HepG2 (cell line): ENCODE measurements around the gene MED20. TPM values are rescaled to one million over a fixed set of nuclear protein-coding genes. Genes with fewer than 3 reads are reported as not detected.

Experiments used
- ARID3A ChIP-seq: IDR thresholded peaks from 2 replicates; pipeline ENCODE4 v1.6.1; 2012; ENCODE audit warnings: low read depth, low read length, improper control_type of control experiment
- ATAD3A ChIP-seq: sonication (generic); formaldehyde crosslinking; IDR thresholded peaks from 2 replicates; pipeline ENCODE4 v1.4.0; 2020; ENCODE audit warnings: missing genetic modification reagents
- ATF3 ChIP-seq: sonication (generic); formaldehyde crosslinking; IDR thresholded peaks from 2 replicates; pipeline ENCODE4 v1.4.0; 2020; ENCODE audit warnings: missing genetic modification reagents
- EEA1 ChIP-seq: sonication (generic); formaldehyde crosslinking; IDR thresholded peaks from 2 replicates; pipeline ENCODE4 v1.5.1; 2020; ENCODE audit warnings: mild to moderate bottlenecking, missing genetic modification reagents, borderline replicate concordance
- FOSL2 ChIP-seq: sonication (generic); formaldehyde crosslinking; IDR thresholded peaks from 2 replicates; pipeline ENCODE4 v1.4.0; 2020; ENCODE audit warnings: missing genetic modification reagents
- FOXC1 ChIP-seq: sonication (generic); formaldehyde crosslinking; IDR thresholded peaks from 2 replicates; pipeline ENCODE4 v1.8.0; 2022; ENCODE audit warnings: mild to moderate bottlenecking, missing genetic modification reagents, borderline replicate concordance
- GFI1 ChIP-seq: sonication (generic); formaldehyde crosslinking; IDR thresholded peaks from 2 replicates; pipeline ENCODE4 v1.5.0; 2020; ENCODE audit warnings: missing genetic modification reagents, mild to moderate bottlenecking, borderline replicate concordance
- KAT2B ChIP-seq: fragments of 150-350 bp; IDR thresholded peaks from 2 replicates; pipeline ENCODE4 v1.6.1; 2014; ENCODE audit warnings: low read depth, low read length, borderline replicate concordance
- ONECUT2 ChIP-seq: sonication (generic); formaldehyde crosslinking; IDR thresholded peaks from 2 replicates; pipeline ENCODE4 v1.4.0; 2020; ENCODE audit warnings: missing genetic modification reagents
- RBFOX2 ChIP-seq: fragments of 200-400 bp; formaldehyde crosslinking; IDR thresholded peaks from 2 replicates; pipeline ENCODE4 v1.6.1; 2017; ENCODE audit warnings: low read depth, mild to moderate bottlenecking, low read length
- RELA ChIP-seq: sonication (generic); formaldehyde crosslinking; IDR thresholded peaks from 2 replicates; pipeline ENCODE4 v1.4.0; 2020; ENCODE audit warnings: missing genetic modification reagents
- RXRB ChIP-seq: IDR thresholded peaks from 2 replicates; pipeline ENCODE4 v1.6.1; 2016; ENCODE audit warnings: borderline replicate concordance, missing genetic modification reagents, missing compliant biosample characterization
- SNAPC5 ChIP-seq: sonication (generic); formaldehyde crosslinking; IDR thresholded peaks from 2 replicates; pipeline ENCODE4 v1.8.1; 2023; ENCODE audit warnings: mild to moderate bottlenecking, missing genetic modification reagents, borderline replicate concordance
- SRY ChIP-seq: sonication (generic); formaldehyde crosslinking; IDR thresholded peaks from 2 replicates; pipeline ENCODE4 v1.8.0; 2022; ENCODE audit warnings: mild to moderate bottlenecking, missing genetic modification reagents
- THAP11 ChIP-seq: IDR thresholded peaks from 2 replicates; pipeline ENCODE4 v1.6.1; 2016; ENCODE audit warnings: missing biosample characterization, missing genetic modification reagents
- ZBTB37 ChIP-seq: sonication (generic); formaldehyde crosslinking; IDR thresholded peaks from 2 replicates; pipeline ENCODE4 v1.4.0; 2020; ENCODE audit warnings: mild to moderate bottlenecking, missing genetic modification reagents
- ZBTB42 ChIP-seq: sonication (generic); formaldehyde crosslinking; IDR thresholded peaks from 2 replicates; pipeline ENCODE4 v1.5.0; 2020; ENCODE audit warnings: mild to moderate bottlenecking, missing genetic modification reagents
- ZBTB49 ChIP-seq: sonication (generic); formaldehyde crosslinking; IDR thresholded peaks from 2 replicates; pipeline ENCODE4 v1.4.0; 2020; ENCODE audit warnings: missing genetic modification reagents, borderline replicate concordance
- ZNF329 ChIP-seq: sonication (generic); formaldehyde crosslinking; IDR thresholded peaks from 2 replicates; pipeline ENCODE4 v1.9.0; 2021; ENCODE audit warnings: low read depth, mild to moderate bottlenecking, missing genetic modification reagents
- ZNF44 ChIP-seq: sonication (generic); formaldehyde crosslinking; IDR thresholded peaks from 2 replicates; pipeline ENCODE4 v1.5.1; 2020; ENCODE audit warnings: mild to moderate bottlenecking, missing genetic modification reagents
- ZNF605 ChIP-seq: sonication (generic); formaldehyde crosslinking; IDR thresholded peaks from 2 replicates; pipeline ENCODE4 v1.8.0; 2022; ENCODE audit warnings: mild to moderate bottlenecking, missing genetic modification reagents
- ZNF747 ChIP-seq: sonication (generic); formaldehyde crosslinking; IDR thresholded peaks from 2 replicates; pipeline ENCODE4 v1.8.1; 2023; ENCODE audit warnings: missing genetic modification reagents, mild to moderate bottlenecking, borderline replicate concordance
- ZNF777 ChIP-seq: sonication (generic); formaldehyde crosslinking; IDR thresholded peaks from 2 replicates; pipeline ENCODE4 v1.4.0; 2020; ENCODE audit warnings: missing genetic modification reagents
- ZNF850 ChIP-seq: sonication (generic); formaldehyde crosslinking; conservative IDR thresholded peaks from 2 replicates; pipeline ENCODE4 v1.9.0; 2021; ENCODE audit warnings: mild to moderate bottlenecking, missing genetic modification reagents
- ZSCAN20 ChIP-seq: sonication (generic); formaldehyde crosslinking; IDR thresholded peaks from 2 replicates; pipeline ENCODE4 v1.4.0; 2020; ENCODE audit warnings: missing genetic modification reagents, mild to moderate bottlenecking, borderline replicate concordance
- polyA plus RNA-seq, 8 experiments: library from polyadenylated mRNA; depleted of rRNA in 3 of 8; stranded (reverse) in 7 of 8; unstranded in 1 of 8; fragments of >200 nt; fragmentation: Illumina TruSeq in 4 of 8; extraction: Trizol in 4 of 8; gene quantifications; 2 replicates each; pipeline versions ENCODE4 v1.2.1 to v1.2.3, GENCODE V29; 2011 to 2016; ENCODE audit warnings: low read depth in 4 of 8, missing spikeins in 1 of 8, mixed read lengths in 1 of 8; ENCODE audit not compliant: insufficient read depth in 1 of 8
- total RNA-seq, 5 experiments: library from RNA; depleted of rRNA; stranded (reverse); fragments of >200 nt; fragmentation: Illumina TruSeq; extraction: Trizol; gene quantifications; 2 replicates each; pipeline ENCODE4 v1.2.3, GENCODE V29; 2016; ENCODE audit warnings: low read depth in 1 of 5

Gene MED20
- total and polyA plus RNA-seq, 2 of the 13 experiments (the other 11 are each of a cell fraction or from before 2014, with no cell fraction given), result 28.1 to 41.1 TPM

- TF ChIP-seq ARID3A, result no peak
- TF ChIP-seq RELA (CRISPR knock-in tag), result 0 out of 2 replicates have a peak, but pooled peaks have one; percentile 19
- no peak for TF ChIP-seq ZBTB42 (CRISPR knock-in tag)
- no peak for TF ChIP-seq RBFOX2
- no peak for TF ChIP-seq ZNF329
- TF ChIP-seq EEA1 (CRISPR knock-in tag), result no peak
- 0 out of 2 replicates have a peak, but pooled peaks have one; percentile 11 for TF ChIP-seq ZSCAN20 (CRISPR knock-in tag)
- no peak for TF ChIP-seq ZNF44 (CRISPR knock-in tag)
- TF ChIP-seq ZBTB37 (CRISPR knock-in tag), result 0 out of 2 replicates have a peak, but pooled peaks have one; percentile 13
- peak; percentile 38; the same call in 1 of the 2 replicates for TF ChIP-seq FOSL2 (CRISPR knock-in tag)
- no peak for TF ChIP-seq ONECUT2 (CRISPR knock-in tag)
- no peak for TF ChIP-seq SNAPC5
- TF ChIP-seq KAT2B, result no peak
- TF ChIP-seq SRY (CRISPR knock-in tag), result 0 out of 2 replicates have a peak, but pooled peaks have one; percentile 17
- no peak for TF ChIP-seq ATAD3A (CRISPR knock-in tag)
- 0 out of 2 replicates have a peak, but pooled peaks have one; percentile 61 for TF ChIP-seq ZNF747 (CRISPR knock-in tag)
- no peak for TF ChIP-seq ZBTB49
- no peak for TF ChIP-seq ZNF777 (CRISPR knock-in tag)
- TF ChIP-seq ATF3, result no peak
- TF ChIP-seq ZNF605 (CRISPR knock-in tag), result no peak
- no peak for TF ChIP-seq ZNF850
- TF ChIP-seq THAP11, result peak; percentile 11; the same call in 1 of the 2 replicates
- TF ChIP-seq GFI1 (CRISPR knock-in tag), result 0 out of 2 replicates have a peak, but pooled peaks have one; percentile 36
- peak; percentile 58 for TF ChIP-seq FOXC1 (CRISPR knock-in tag)
- 0 out of 2 replicates have a peak, but pooled peaks have one; percentile 8 for TF ChIP-seq RXRB (CRISPR knock-in tag)
These were observed 21.3 kb upstream of the MED20 start (continued) for GRCh38 chr6:41942067-41942851.
